Activated naive CD4-positive, alpha-beta T cell treated with anti-CD3 and anti-CD28 coated beads, Interleukin-2, amount 50 U/mL, for 72 hours (primary cell): ENCODE results near the gene L3MBTL4. TPM values are rescaled to one million over a fixed set of nuclear protein-coding genes. Genes with fewer than 3 reads are reported as not detected.

Source experiments
- ATAC-seq, 2 donors: fragments of 150-1000 bp; cut with Tn5 transposase; 2 replicates each; pipeline ENCODE4 v1.10.0; 2021; ENCODE audit warnings: mild to moderate bottlenecking in 2 of 2, moderate library complexity in 2 of 2
- DNase-seq, 2 donors: peaks; one replicate each; pipeline ENCODE4 v3.0.0; 2021 to 2022; ENCODE audit warnings: low spot score in 2 of 2
- H3K27ac Mint-ChIP-seq, 2 donors: one replicate each; pipeline ENCODE4 v1.8.0; 2022; ENCODE audit warnings: mild to moderate bottlenecking in 2 of 2, mixed read lengths in 2 of 2
- H3K36me3 Mint-ChIP-seq, 2 donors: one replicate each; pipeline ENCODE4 v1.8.0; 2022; ENCODE audit warnings: mixed read lengths in 2 of 2
- H3K9me3 Mint-ChIP-seq, 2 donors: one replicate each; pipeline ENCODE4 v1.8.0; 2022; ENCODE audit warnings: mixed read lengths in 2 of 2
- total RNA-seq, 2 donors: library from RNA; stranded (reverse); gene quantifications; one replicate each; pipeline ENCODE4 v1.2.3, GENCODE V29; 2022

L3MBTL4 gene
- under 1 TPM; 0.10 to 0.55 TPM for total RNA-seq

GRCh38 chr18:6414723-6415417 is at the start of gene L3MBTL4:
Gene L3MBTL4, minus strand, starts transcription at chr18:6414911. Its CDS starts 103,286 bp downstream, at chr18:6311625.
- peaks cover 13% of the 10 kb centered on the region in 2 donors for H3K36me3 Mint-ChIP-seq
- DNase-seq (no peak), ATAC-seq (peak; percentile 51 to 58)
- H3K27ac Mint-ChIP-seq = no peak within 1 kb of the TSS
- no peaks in the 10 kb centered on the region for H3K9me3 Mint-ChIP-seq

GRCh38 chr18:6452194-6452593 is 37.5 kb upstream of the L3MBTL4 start:
- ATAC-seq (no peak), DNase-seq (no peak)
- Mint-ChIP-seq H3K27ac (no peak overlapping the region), H3K36me3 (no peaks in the 10 kb centered on the region), H3K9me3 (no peaks in the 10 kb centered on the region)

GRCh38 chr18:6449213-6449612 is 34.5 kb upstream of the L3MBTL4 start:
- no peaks in the 10 kb centered on the region for H3K36me3 Mint-ChIP-seq
- DNase-seq (no peak), ATAC-seq (no peak)
- H3K9me3 Mint-ChIP-seq = no peaks in the 10 kb centered on the region
- no peak overlapping the region for H3K27ac Mint-ChIP-seq

GRCh38 chr18:6444466-6445228 is 29.9 kb upstream of the L3MBTL4 start:
- Mint-ChIP-seq H3K27ac (no peak overlapping the region), H3K9me3 (peaks cover 0 to 10% of the 10 kb centered on the region in 2 donors), H3K36me3 (peaks cover 0 to 5% of the 10 kb centered on the region in 2 donors)
- DNase-seq (no peak), ATAC-seq (no peak)

GRCh38 chr18:6441200-6441599 is 26.5 kb upstream of the L3MBTL4 start:
- H3K36me3 Mint-ChIP-seq = peaks cover 0 to 5% of the 10 kb centered on the region in 2 donors
- DNase-seq (no peak), ATAC-seq (no peak)
- peaks cover 0 to 10% of the 10 kb centered on the region in 2 donors for H3K9me3 Mint-ChIP-seq
- H3K27ac Mint-ChIP-seq = no peak overlapping the region

- Mint-ChIP-seq H3K9me3 (peaks cover 0 to 13% of the 10 kb centered on the region in 2 donors), H3K27ac (no peak overlapping the region), H3K36me3 (peaks cover 0 to 5% of the 10 kb centered on the region in 2 donors)
- ATAC-seq = no peak
- DNase-seq = no peak
These were observed 23.5 kb upstream of the L3MBTL4 start for GRCh38 chr18:6437937-6438818.

- H3K9me3 Mint-ChIP-seq = peaks cover 0 to 4% of the 10 kb centered on the region in 2 donors
- no peak for DNase-seq
- ATAC-seq = no peak
- H3K36me3 Mint-ChIP-seq = no peaks in the 10 kb centered on the region
- H3K27ac Mint-ChIP-seq = no peak overlapping the region
These were observed 21.0 kb upstream of the L3MBTL4 start for GRCh38 chr18:6435731-6436130.

GRCh38 chr18:6434987-6435709 is 20.4 kb upstream of the L3MBTL4 start:
- Mint-ChIP-seq H3K27ac (no peak overlapping the region), H3K9me3 (peaks cover 0 to 4% of the 10 kb centered on the region in 2 donors), H3K36me3 (no peaks in the 10 kb centered on the region)
- no peak for ATAC-seq
- no peak for DNase-seq

- H3K27ac Mint-ChIP-seq = no peak overlapping the region
- DNase-seq (no peak), ATAC-seq (no peak)
- no peaks in the 10 kb centered on the region for H3K36me3 Mint-ChIP-seq
- peaks cover 0 to 4% of the 10 kb centered on the region in 2 donors for H3K9me3 Mint-ChIP-seq
These were observed 19.8 kb upstream of the L3MBTL4 start for GRCh38 chr18:6434481-6434880.

GRCh38 chr18:6431659-6432318 is 17.1 kb upstream of the L3MBTL4 start:
- no peak for DNase-seq
- no peak for ATAC-seq
- H3K9me3 Mint-ChIP-seq = peaks cover 0 to 10% of the 10 kb centered on the region in 2 donors
- H3K27ac Mint-ChIP-seq = no peak overlapping the region
- H3K36me3 Mint-ChIP-seq = no peaks in the 10 kb centered on the region

GRCh38 chr18:6428851-6429395 is 14.2 kb upstream of the L3MBTL4 start:
- Mint-ChIP-seq H3K36me3 (no peaks in the 10 kb centered on the region), H3K27ac (no peak overlapping the region), H3K9me3 (peaks cover 0 to 10% of the 10 kb centered on the region in 2 donors)
- ATAC-seq (no peak), DNase-seq (no peak)

- Mint-ChIP-seq H3K27ac (no peak overlapping the region), H3K36me3 (no peaks in the 10 kb centered on the region), H3K9me3 (peaks cover 0 to 6% of the 10 kb centered on the region in 2 donors)
- no peak for ATAC-seq
- DNase-seq = no peak
These were observed 12.6 kb upstream of the L3MBTL4 start for GRCh38 chr18:6427286-6427685.

GRCh38 chr18:6423289-6423688 is 8.6 kb upstream of the L3MBTL4 start:
- DNase-seq (no peak), ATAC-seq (no peak)
- Mint-ChIP-seq H3K27ac (no peak overlapping the region), H3K9me3 (peaks cover 0 to 6% of the 10 kb centered on the region in 2 donors), H3K36me3 (peaks cover 0 to 6% of the 10 kb centered on the region in 2 donors)

- DNase-seq = peak; percentile 46 to 56
- peak; percentile 85 to 90 for ATAC-seq
- Mint-ChIP-seq H3K9me3 (no peaks in the 10 kb centered on the region), H3K36me3 (peaks cover 13% of the 10 kb centered on the region in 2 donors), H3K27ac (no peak overlapping the region)
These were observed 491 bp downstream of the L3MBTL4 start for GRCh38 chr18:6414118-6414722.

- ATAC-seq = no peak
- peaks cover 8 to 13% of the 10 kb centered on the region in 2 donors for H3K36me3 Mint-ChIP-seq
- H3K27ac Mint-ChIP-seq = no peak overlapping the region
These were observed 1.1 kb downstream of the L3MBTL4 start for GRCh38 chr18:6413579-6414117.

More at GRCh38 chr18:6413579-6414117, 1.1 kb downstream of the L3MBTL4 start:
- DNase-seq = no peak
- no peaks in the 10 kb centered on the region for H3K9me3 Mint-ChIP-seq
